Measurements from ENCODE around the gene WDR27.

DNA sequence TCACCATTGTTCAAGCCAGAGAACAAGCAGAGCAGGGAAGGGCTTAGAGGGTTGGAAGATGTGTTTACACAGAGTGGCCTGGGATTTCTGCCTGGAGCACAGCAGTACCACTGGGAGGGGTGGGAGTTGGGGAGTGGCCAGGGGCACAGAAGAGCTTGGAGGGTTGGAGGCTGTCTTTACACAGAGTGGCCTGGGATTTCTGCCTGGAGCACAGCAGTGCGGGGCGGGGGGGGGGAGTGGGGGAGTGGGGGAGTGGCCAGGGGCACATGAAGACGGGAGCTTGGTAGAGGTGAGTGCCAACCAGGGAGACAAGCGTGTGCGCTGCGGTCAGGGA, 50.9 kb downstream of the WDR27 start:
- TF ChIP-seq, protein P1, sequence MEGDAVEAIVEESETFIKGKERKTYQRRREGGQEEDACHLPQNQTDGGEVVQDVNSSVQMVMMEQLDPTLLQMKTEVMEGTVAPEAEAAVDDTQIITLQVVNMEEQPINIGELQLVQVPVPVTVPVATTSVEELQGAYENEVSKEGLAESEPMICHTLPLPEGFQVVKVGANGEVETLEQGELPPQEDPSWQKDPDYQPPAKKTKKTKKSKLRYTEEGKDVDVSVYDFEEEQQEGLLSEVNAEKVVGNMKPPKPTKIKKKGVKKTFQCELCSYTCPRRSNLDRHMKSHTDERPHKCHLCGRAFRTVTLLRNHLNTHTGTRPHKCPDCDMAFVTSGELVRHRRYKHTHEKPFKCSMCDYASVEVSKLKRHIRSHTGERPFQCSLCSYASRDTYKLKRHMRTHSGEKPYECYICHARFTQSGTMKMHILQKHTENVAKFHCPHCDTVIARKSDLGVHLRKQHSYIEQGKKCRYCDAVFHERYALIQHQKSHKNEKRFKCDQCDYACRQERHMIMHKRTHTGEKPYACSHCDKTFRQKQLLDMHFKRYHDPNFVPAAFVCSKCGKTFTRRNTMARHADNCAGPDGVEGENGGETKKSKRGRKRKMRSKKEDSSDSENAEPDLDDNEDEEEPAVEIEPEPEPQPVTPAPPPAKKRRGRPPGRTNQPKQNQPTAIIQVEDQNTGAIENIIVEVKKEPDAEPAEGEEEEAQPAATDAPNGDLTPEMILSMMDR (IDR thresholded peaks at IDR 0.05; ENCODE audit: low read length) = no peak
- no peak for TF ChIP-seq EZH2 (IDR thresholded peaks at IDR 0.05; ENCODE audit: borderline replicate concordance, low read length)
